BLaER1 (cell line): ENCODE results near the gene THY1.

Experiments
- H3K27ac ChIP-seq: shearing (Covaris generic); formaldehyde crosslinking; 2 replicates; pipeline ENCODE4 v1.8.1; 2022
- H3K27me3 ChIP-seq: shearing (Covaris generic); formaldehyde crosslinking; 2 replicates; pipeline ENCODE4 v1.8.1; 2022
- H3K36me3 ChIP-seq: shearing (Covaris generic); formaldehyde crosslinking; 2 replicates; pipeline ENCODE4 v1.8.1; 2022
- H3K4me1 ChIP-seq: shearing (Covaris generic); formaldehyde crosslinking; 2 replicates; pipeline ENCODE4 v1.8.1; 2022
- H3K4me2 ChIP-seq: shearing (Covaris generic); formaldehyde crosslinking; 2 replicates; pipeline ENCODE4 v1.8.1; 2022
- H3K4me3 ChIP-seq: shearing (Covaris generic); formaldehyde crosslinking; 2 replicates; pipeline ENCODE4 v1.8.1; 2022
- H3K9ac ChIP-seq: shearing (Covaris generic); formaldehyde crosslinking; 2 replicates; pipeline ENCODE4 v1.8.1; 2022
- H3K9me3 ChIP-seq: shearing (Covaris generic); formaldehyde crosslinking; 2 replicates; pipeline ENCODE4 v1.8.1; 2022
- H4K20me1 ChIP-seq: shearing (Covaris generic); formaldehyde crosslinking; 2 replicates; pipeline ENCODE4 v1.8.1; 2022
- Cebpa-rat ChIP-seq: shearing (Covaris generic); IDR thresholded peaks from 2 replicates; pipeline ENCODE4 v1.8.1; 2022

THY1 gene

GRCh38 chr11:119380160-119380826 is 42.7 kb downstream of the THY1 start:
- peaks cover 43% of the 10 kb centered on the region for H3K4me1 ChIP-seq

GRCh38 chr11:119378851-119379465 is 44.0 kb downstream of the THY1 start:
- no peak overlapping the region for H3K9ac ChIP-seq
- no peak overlapping the region for H3K27ac ChIP-seq
- no peak for TF ChIP-seq Cebpa-rat
- H3K4me1 ChIP-seq = peaks cover 49% of the 10 kb centered on the region
- no peaks in the 10 kb centered on the region for H3K27me3 ChIP-seq
- no peaks in the 10 kb centered on the region for H4K20me1 ChIP-seq
- H3K4me2 ChIP-seq = no peak overlapping the region
- H3K36me3 ChIP-seq = no peaks in the 10 kb centered on the region
- no peaks in the 10 kb centered on the region for H3K9me3 ChIP-seq
- no peak overlapping the region for H3K4me3 ChIP-seq

More at GRCh38 chr11:119380160-119380826, 42.7 kb downstream of the THY1 start:
- peak overlapping the region; percentile 93 for H3K4me2 ChIP-seq
- no peak for TF ChIP-seq Cebpa-rat
- no peak overlapping the region; the same call in 1 of the 2 replicates for H3K9ac ChIP-seq
- H3K27ac ChIP-seq = no peak overlapping the region
- no peaks in the 10 kb centered on the region for H4K20me1 ChIP-seq
- H3K4me3 ChIP-seq = peak overlapping the region; percentile 70; the same call in 1 of the 2 replicates
- H3K36me3 ChIP-seq = no peaks in the 10 kb centered on the region
- no peaks in the 10 kb centered on the region for H3K9me3 ChIP-seq
- no peaks in the 10 kb centered on the region for H3K27me3 ChIP-seq

- Histone ChIP-seq H4K20me1 (no peaks in the 10 kb centered on the region), H3K4me3 (no peak overlapping the region), H3K4me2 (peak overlapping the region; percentile 61), H3K9me3 (no peaks in the 10 kb centered on the region), H3K4me1 (peaks cover 58% of the 10 kb centered on the region), H3K9ac (peak overlapping the region; percentile 45; the same call in 1 of the 2 replicates), H3K27ac (peak overlapping the region; percentile 44; the same call in 1 of the 2 replicates), H3K27me3 (no peaks in the 10 kb centered on the region), H3K36me3 (no peaks in the 10 kb centered on the region)
- no peak for TF ChIP-seq Cebpa-rat
Observed at GRCh38 chr11:119377961-119378667, 44.9 kb downstream of the THY1 start.

GRCh38 chr11:119377112-119377901 is 45.7 kb downstream of the THY1 start:
- no peaks in the 10 kb centered on the region for H3K9me3 ChIP-seq
- TF ChIP-seq Cebpa-rat = no peak
- peak overlapping the region; percentile 61 for H3K4me2 ChIP-seq
- H3K27me3 ChIP-seq = no peaks in the 10 kb centered on the region
- peak overlapping the region; percentile 45; the same call in 1 of the 2 replicates for H3K9ac ChIP-seq
- H3K27ac ChIP-seq = peak overlapping the region; percentile 44; the same call in 1 of the 2 replicates
- H3K4me3 ChIP-seq = no peak overlapping the region
- peaks cover 59% of the 10 kb centered on the region for H3K4me1 ChIP-seq
- H3K36me3 ChIP-seq = no peaks in the 10 kb centered on the region
- no peaks in the 10 kb centered on the region for H4K20me1 ChIP-seq

GRCh38 chr11:119376197-119376847 is 46.6 kb downstream of the THY1 start:
- peaks cover 63% of the 10 kb centered on the region for H3K4me1 ChIP-seq

GRCh38 chr11:119375337-119376196 is 47.4 kb downstream of the THY1 start:
- no peaks in the 10 kb centered on the region for H3K9me3 ChIP-seq
- peak overlapping the region; percentile 39 for H3K4me2 ChIP-seq
- no peaks in the 10 kb centered on the region for H3K36me3 ChIP-seq
- peaks cover 64% of the 10 kb centered on the region for H3K4me1 ChIP-seq
- no peak overlapping the region for H3K9ac ChIP-seq
- no peak overlapping the region for H3K4me3 ChIP-seq
- no peaks in the 10 kb centered on the region for H4K20me1 ChIP-seq
- no peak for TF ChIP-seq Cebpa-rat
- H3K27ac ChIP-seq = peak overlapping the region; percentile 36; the same call in 1 of the 2 replicates
- H3K27me3 ChIP-seq = no peaks in the 10 kb centered on the region

More at GRCh38 chr11:119376197-119376847, 46.6 kb downstream of the THY1 start:
- no peaks in the 10 kb centered on the region for H4K20me1 ChIP-seq
- H3K36me3 ChIP-seq = no peaks in the 10 kb centered on the region
- H3K4me2 ChIP-seq = peak overlapping the region; percentile 39
- no peaks in the 10 kb centered on the region for H3K9me3 ChIP-seq
- no peaks in the 10 kb centered on the region for H3K27me3 ChIP-seq
- H3K9ac ChIP-seq = no peak overlapping the region
- no peak overlapping the region for H3K4me3 ChIP-seq
- no peak for TF ChIP-seq Cebpa-rat
- peak overlapping the region; percentile 36; the same call in 1 of the 2 replicates for H3K27ac ChIP-seq

GRCh38 chr11:119374632-119375336 is 48.2 kb downstream of the THY1 start:
- Histone ChIP-seq H3K36me3 (no peaks in the 10 kb centered on the region), H3K4me3 (no peak overlapping the region), H3K9ac (no peak overlapping the region), H3K9me3 (no peaks in the 10 kb centered on the region), H3K4me2 (no peak overlapping the region), H3K27ac (no peak overlapping the region), H4K20me1 (no peaks in the 10 kb centered on the region), H3K27me3 (no peaks in the 10 kb centered on the region), H3K4me1 (peaks cover 65% of the 10 kb centered on the region)
- TF ChIP-seq Cebpa-rat = no peak
